Head of caudate nucleus (tissue), 42 donors: ENCODE measurements around the gene EEA1.
"Not testable (repeated sequence)": the region's sequence is repeated elsewhere in the genome, so short reads cannot be mapped to it uniquely, and the experiment has no call there.

Source experiments
- DNase-seq, 42 donors: peaks; one replicate each; pipeline versions ENCODE4 v3.0.0 to v3.0.0-alpha.2; 2020 to 2021; ENCODE audit warnings: mixed read lengths in 7 of 42
- intact Hi-C: fragments of 100-400 bp; cut with DNase I; formaldehyde crosslinking; loops from one replicate; pipeline ENCODE4 v1.15.0; 2022

The EEA1 gene

DNA sequence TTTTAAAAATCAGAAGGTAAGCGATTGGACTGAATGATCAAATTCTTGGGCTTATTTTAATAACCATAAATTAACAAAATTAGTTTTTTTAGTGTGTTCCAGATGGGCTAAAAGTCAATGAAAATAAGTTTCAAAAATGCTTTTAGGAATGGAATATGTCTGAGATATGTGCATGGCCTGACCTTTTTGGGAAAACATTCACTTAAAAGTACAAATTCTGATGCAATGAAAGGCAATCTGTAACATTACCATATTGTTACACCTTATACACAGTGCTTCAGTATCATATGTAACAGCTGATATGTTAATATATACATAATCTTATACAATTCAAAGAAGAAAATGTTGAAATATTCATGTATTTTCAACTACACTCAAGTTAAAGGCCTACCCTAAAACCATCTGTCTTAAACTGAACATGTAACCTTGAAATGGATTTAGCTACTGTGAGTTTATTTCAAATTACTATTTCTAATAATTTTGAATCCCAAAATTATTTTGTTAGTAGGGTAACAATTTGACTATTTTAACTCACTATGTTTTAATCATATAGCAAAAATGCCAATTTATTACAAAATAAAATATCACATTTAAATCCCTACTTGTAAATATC lies 84.8 kb downstream of the EEA1 start:
- DNase-seq, result no peak
- intact Hi-C loops, result no loop called here

DNA sequence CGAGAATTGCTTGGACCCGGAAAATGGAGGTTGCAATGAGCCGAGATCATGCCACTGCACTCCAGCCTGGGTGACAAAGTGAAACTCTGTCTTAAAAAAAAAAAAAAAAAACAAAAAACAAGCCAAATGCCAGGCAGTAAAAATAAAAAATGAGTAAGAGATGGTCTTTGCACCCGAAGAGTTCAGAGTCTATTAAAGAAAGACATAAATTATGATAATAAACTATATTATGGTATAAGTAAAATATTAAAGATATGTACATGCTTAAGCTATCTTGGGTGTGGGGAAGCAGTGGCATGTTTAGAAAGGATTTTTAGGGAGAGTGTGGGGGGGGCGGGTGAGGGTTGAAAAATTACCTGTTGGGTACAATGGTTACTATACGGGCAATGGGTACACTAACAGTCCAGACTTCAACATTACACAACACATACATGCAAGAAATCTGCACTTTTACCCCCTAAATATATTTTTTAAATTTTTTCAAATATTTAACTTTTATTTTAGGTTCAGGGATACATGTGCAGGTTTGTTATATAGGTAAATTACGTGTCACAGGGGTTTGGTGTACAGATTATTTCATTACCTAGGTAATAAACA lies 99.3 kb downstream of the EEA1 start:
- intact Hi-C loops, result no loop called here
- DNase-seq, result no peak

DNA sequence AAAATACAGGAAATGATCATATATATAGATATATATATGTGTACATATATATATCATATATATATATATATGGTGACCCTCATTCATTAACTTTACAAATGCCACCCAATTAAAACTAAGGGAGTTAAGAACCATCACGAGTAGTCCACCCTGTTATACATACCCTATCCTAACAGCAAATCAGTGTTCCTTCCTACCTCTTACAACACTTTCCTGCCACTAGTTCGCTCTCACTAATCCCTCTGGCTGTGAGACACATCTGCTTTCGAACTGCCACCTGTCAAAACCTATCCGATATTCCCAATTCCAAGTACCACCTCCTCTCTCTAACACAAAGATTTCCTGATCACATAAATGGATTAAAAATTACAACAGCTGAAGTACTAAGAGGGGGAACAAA lies 100.5 kb downstream of the EEA1 start:
- intact Hi-C loops, result no loop called here
- DNase-seq, result no peak

DNA sequence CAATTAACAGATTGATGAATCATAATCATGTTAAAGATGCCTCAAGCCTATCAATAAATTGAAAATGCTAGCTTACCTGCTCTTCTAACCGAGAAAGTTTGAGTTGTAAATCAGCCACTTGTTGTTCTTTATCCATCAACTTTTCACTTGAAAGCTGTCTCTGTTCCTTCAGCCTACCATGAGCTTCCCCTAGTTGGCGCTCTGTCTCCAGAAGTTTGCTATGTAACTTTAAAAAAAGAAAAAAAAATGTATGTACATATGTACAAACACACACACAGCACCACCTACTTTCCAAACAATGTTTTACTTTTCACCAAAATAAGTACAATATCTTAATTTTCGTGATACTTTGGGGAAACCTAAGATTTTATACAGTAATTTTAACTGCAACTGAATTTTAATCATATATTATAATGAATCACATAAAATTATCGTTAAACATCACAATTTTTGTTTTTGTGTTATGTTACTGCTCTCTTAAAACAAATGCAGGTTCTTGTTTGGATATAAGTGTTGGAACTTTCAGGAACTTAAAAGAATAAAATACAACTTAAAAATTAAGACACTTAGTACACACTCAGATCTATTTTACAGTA lies 101.2 kb downstream of the EEA1 start:
- no peak for DNase-seq
- intact Hi-C loops, result no loop called here

DNA sequence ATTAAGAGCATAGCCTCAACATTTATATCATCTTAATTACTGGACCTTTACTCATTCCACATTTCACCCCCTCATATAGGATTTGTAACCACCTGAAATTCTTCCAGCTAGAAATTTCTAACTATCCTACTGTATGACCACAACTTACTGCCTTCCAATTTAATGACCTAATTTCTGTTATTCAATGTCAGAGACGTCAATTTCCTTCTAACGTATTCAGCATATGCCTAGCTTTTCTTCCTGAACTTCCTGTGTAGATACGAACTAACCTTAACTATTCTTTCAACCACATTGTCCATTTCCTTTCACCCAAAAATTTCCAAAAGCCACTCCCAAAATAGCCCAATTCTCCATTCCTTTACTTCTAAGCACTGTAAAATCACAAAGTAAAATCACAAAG lies 108.0 kb downstream of the EEA1 start:
- intact Hi-C loops, result no loop called here
- DNase-seq, result no peak

DNA sequence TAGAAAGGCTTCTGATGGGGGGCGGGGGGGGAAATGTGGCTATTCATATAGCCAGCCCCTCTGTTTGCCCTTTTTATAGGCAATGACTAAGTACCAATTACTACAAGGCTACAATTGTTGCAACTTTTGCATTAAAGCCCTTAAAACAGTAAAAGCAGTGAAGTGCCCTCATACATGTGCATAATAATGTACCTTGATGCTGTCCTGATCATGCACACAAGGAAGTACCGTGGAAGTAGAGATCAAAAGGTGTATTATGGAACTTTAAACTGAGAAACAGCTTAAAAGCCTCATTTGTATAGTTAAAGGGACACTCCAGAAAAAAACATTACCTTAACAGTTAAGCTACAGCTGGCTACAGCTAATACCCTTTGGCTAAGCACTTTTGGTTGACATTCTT lies 114.5 kb downstream of the EEA1 start:
- intact Hi-C loops, result no loop called here
- DNase-seq, result no peak

DNA sequence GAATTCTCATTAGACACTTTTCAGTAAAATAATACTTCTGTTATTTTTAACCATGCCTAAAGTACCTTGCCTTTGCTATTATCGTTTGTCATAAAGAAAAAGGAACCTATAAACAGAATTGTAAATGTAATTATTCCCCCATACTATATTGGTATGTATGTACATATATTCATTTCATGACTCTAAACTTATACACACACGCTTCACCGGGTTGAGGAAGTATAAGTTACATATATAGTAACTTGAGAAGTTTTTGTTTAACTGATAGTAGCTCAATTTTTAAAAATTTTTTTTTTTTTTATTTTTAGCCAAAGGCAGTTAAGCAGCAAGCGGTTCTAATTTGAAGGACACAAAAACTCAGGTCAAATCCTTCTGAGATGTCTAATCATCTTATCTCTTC lies 118.7 kb downstream of the EEA1 start:
- no peak for DNase-seq
- intact Hi-C loops, result no loop called here

DNA sequence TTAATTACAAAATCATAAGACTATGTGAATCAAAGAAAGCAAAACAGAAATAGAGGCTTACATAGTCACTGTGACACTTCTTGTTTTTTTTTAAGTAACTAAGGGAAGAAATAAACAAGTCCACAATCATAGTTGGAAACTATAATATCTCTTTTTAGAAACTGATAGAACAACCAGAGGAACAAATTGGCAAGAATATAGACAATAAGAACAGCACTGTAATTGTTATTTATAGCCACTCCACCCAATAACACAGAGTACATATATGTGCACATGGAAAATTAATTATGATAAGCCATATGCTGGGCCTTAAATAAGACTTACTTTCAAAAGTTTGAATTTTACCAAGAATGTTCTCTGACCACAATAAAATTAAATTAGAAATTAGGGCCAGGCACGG lies 125.2 kb downstream of the EEA1 start:
- intact Hi-C loops, result no loop called here

DNA sequence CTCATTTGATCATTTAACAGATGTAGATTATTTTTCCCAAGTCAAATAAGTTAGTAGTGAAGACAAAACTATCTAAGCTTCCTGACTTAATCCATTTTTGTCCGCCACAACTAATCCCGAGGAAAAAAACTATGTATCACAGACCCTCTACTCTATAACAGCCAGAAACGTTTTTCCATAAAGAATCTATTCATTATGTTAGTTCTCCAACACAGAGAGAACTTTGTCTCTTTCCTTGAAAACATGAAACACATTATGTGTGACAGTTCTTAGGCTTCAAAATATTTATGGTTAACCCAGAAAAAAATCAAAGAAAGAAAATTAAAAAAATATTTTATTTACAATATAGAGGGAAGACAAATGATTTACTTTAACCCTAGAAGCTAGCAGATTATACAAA lies 126.2 kb downstream of the EEA1 start:
- no peak for DNase-seq

More for the DNA sequence above, 125.2 kb downstream of the EEA1 start:
- DNase-seq, result no peak

DNA sequence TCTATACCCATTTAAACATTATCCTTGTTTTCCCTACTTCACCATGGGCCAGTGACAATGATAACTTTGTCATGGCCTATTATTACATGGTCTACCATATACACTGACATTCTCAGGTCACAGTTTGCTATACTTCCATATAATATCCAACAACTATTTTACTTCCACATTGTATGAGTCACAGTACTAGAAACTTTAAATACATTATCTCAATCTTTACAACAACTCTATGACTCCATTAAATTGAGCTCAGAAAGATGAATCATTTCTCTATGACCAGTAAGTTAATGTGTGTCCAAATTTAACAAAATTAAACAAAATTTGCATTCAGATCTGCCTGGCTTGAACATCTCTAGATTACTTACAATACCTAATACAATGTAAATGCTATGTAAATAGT lies 132.4 kb downstream of the EEA1 start:
- DNase-seq, result no peak
- intact Hi-C loops, result no loop called here

More for the DNA sequence above, 126.2 kb downstream of the EEA1 start:
- intact Hi-C loops, result no loop called here

DNA sequence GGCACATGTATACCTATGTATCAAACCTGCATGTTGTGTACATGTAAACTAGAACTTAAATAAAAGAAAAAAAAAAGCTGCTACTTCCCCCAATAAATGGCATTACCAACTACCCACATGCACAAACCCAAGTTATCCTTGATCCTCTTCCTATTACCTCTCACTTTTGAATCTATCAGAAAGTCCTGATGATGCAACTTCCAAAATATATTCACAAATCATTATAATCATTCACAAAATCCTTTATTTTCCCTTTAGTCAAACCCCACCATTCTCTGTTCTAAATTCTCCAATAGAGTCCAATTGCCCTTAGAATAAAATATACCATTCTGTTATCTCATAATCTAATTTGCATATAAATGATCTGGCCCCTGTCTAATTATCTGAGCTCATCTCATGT lies 134.3 kb downstream of the EEA1 start:
- intact Hi-C loops, result no loop called here
- DNase-seq, result no peak

DNA sequence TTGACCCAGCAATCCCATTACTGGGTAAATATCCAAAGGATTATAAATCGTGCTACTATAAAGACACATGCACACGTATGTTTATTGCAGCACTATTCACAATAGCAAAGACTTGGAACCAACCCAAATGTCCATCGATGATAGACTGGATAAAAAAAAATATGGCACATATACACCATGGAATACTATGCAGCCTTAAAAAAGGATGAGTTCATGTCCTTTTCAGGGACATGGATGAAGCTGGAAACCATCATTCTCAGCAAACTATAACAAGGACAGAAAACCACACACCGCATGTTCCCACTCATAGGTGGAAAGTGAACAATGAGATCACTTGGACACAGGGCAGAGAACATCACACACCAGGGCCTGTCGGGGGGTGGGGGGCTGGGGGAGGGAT lies 134.7 kb downstream of the EEA1 start:
- intact Hi-C loops, DNase-seq: not testable (repeated sequence)

DNA sequence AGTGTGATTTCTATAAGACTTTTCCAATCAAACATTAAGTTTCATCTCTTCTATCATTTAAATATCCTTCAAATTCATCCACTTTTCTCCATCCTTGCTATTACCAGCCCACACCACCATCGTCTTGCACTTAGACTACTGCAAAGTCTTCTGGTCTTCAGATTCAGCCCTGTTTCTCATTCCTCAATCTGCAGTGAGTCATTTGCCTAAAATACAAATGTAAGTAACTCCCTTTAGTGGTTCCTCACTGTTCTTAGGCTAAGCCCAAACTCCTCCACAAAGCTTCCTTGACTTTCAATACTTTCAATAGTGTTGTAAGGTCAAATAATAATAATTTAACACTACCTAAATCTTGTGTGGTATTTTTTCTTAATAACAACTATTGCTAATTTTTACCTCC lies 143.1 kb downstream of the EEA1 start:
- intact Hi-C loops, result loop anchor here (10.0 kb wide), 1 partner anchor 139 kb away; the partner anchor contains the start of gene EEA1

DNA sequence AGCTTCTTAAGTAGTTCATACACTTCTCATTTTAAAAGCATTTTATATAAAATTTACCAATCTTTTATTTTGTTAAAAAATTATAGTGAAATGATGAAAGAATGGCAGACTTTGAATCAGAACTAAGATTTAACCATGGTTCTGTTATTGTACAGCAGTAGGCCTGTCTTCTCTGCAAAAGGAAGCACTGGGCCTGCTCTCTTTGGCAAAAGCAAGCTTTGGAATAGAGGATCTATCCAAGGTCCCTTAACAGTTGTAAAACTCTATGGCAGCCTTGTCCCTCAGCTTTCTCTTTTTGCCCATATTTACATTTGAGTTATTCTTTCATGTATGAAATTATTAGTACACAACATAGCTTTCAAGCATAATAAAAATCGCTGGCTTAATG lies 143.5 kb downstream of the EEA1 start:
- intact Hi-C loops, result loop anchor here (10.0 kb wide), 1 partner anchor 139 kb away; the partner anchor contains the start of gene EEA1
- no peak for DNase-seq

More for the DNA sequence above, 143.1 kb downstream of the EEA1 start:
- no peak for DNase-seq

DNA sequence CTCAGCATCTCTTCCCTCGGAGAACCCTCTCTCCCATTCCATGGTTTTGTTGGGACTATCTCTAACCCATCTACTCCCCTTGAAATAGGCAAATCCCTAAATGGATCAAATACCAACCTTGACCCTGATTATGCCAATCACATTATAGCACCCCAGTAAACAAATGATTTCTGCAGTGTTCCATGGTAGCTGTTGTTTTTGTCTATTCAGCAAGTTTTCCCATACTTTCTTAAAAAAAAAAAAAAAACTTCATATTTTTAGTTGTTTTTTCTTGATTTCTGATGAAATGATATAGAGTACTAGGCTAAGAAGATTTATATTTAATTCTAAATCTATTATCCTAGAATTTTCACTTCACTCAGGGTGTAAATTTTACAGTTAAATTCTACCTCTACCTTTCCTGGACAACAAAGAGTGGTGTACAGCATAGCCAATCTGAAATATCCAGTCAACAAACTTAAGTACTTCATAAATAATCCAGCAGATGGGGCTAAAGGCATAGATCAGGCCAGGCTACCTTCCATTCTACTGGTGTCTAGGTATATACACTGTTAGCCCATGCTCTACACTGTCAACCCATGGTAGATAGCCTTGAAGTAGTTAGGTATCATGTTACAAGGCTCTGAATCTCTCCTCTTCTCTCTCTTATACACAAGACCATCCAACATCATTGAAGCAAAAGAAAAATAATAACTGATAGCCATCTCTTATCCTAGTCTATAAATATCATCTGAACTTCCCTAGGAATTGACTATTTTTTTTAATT lies 144.1 kb downstream of the EEA1 start:
- DNase-seq, result peak in 7 of 42 donors; percentile 6 to 55 (median 13)
- intact Hi-C loops, result loop anchor here (10.0 kb wide), 1 partner anchor 140 kb away; the partner anchor contains the start of gene EEA1

DNA sequence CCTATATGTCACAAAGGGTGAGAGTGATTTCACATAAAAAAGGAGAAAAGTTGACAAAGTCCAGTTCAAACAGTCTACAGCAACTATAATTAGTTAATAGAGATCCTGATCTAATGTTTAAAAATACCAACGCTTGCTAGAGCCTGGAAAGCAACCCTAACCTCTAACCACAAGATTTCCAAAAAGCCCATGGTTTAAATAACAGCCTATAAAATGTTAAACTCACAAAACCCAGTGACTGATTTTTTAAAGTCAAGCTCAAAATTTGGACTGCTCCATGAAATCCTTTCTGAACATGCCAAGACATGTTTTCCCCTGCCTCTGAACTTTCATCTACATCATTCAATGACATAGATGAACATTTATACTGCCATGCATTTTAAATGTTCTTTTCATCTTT lies 144.7 kb downstream of the EEA1 start:
- intact Hi-C loops, result loop anchor here (10.0 kb wide), 1 partner anchor 140 kb away; the partner anchor contains the start of gene EEA1
- no peak for DNase-seq

DNA sequence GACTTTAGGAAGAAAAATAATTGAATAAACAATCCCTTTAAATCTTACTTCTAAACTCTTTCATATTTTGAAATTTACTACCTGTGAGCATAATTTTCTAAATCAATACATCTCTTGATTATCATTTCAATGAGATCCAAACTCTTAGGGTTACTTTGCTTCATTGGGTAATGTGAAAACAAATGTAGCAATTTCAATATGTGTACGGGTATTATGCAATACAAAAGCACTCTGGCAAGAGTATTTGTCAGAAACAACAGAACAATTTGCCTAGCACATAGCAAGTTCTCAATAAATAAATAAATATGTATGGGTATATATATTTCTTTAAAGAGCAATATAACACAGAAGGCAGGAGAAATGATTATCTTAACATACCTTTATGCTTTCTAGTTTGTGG lies 149.2 kb downstream of the EEA1 start:
- DNase-seq, result no peak
- intact Hi-C loops, result loop anchor here (10.0 kb wide), 1 partner anchor 145 kb away; the partner anchor contains the start of gene EEA1

DNA sequence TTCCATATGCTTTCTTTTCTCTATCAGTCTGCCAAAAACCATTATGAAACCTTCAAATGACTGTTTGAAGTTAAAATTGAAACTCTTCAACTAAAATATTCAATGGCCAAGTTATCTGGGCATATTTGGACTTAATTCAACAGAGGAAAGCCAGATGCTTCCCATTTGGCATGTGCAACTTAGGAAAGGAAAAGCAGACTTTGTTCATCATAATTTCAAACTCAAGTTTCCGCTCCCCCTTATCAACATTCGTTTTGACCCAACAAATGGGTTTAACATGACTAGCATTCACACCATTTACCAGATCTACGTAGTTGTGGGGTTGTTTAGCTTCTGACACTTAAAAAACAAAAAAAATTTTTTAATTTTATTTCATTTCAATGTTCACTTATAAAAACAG lies 150.6 kb downstream of the EEA1 start:
- intact Hi-C loops, result no loop called here
- no peak for DNase-seq

DNA sequence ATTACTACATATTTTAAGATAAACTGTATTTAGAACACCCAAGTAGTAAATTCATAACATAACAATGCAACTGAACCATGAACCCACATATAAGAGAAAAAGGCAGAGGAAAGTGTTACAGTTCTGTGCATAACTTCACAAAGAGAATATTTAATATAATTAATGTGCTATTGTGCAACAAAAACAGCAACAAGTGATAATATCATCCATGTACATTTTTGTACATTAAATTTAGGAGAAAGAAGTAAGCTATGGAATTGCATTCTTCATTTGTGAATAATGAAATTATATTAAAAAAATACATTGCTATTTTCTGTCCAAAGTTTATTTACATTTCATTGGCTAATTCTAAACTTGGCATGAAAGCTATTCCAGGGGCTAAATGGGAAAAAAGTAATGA lies 153.7 kb downstream of the EEA1 start:
- no peak for DNase-seq
- intact Hi-C loops, result no loop called here

DNA sequence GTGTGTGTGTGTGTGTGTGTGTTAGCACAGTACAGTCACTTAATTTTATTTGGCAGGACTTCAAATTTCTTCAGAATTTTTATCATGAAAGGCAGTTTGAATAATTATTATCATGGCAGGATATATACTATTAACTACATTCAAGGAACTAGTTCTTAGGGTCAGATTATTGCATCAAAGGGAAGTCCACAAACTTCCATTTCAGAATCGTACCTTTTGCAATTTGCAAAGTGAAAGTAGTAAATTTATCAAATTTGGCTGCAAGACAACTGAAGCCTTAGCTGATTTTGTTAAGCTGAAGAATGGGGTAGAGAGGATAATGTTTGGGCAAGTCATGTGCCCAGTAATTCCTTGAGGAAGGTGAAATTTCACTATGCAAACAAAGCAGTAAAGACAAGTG lies 158.1 kb downstream of the EEA1 start:
- intact Hi-C loops, result no loop called here
- no peak for DNase-seq
